Endothelial cell of umbilical vein (primary cell): ENCODE data around the gene TMEM38A. TPM values are rescaled to one million over a fixed set of nuclear protein-coding genes. Genes with fewer than 3 reads are reported as not detected.

Source experiments
- BruUV-seq: library from RNA; stranded (reverse); fragments of 400-500 nt; replicated peaks from 2 replicates; lab custom pipeline; 2021; lab: Mats Ljungman, UMichigan
- CTCF ChIA-PET: fragments of 300-600, 350-600 bp; sonication (Branson Sonifier 250); formaldehyde crosslinking; loops from one replicate; lab custom pipeline; 2021; ENCODE audit warnings: antibody characterized with exemption, inconsistent platforms; lab: Charles Lee
- POLR2A ChIA-PET: fragments of 300-600, 350-600 bp; sonication (Branson Sonifier 250); formaldehyde crosslinking; loops from one replicate; lab custom pipeline; 2021; ENCODE audit warnings: antibody characterized with exemption, inconsistent platforms; lab: Charles Lee
- DNase-seq: peaks from one replicate; pipeline ENCODE4 v3.0.0-alpha.2; 2011; ENCODE audit warnings: low read depth, low spot score
- FAIRE-seq: peaks from 2 replicates; lab custom pipeline; 2011; peaks lifted over from hg19 to GRCh38; lab: Jason Lieb, UNC
- H2AFZ ChIP-seq: 2 replicates; pipeline ENCODE4 v1.6.0; 2012; ENCODE audit warnings: low read depth, low read length, control low read depth, inconsistent platforms
- H3K27ac ChIP-seq: 2 replicates; pipeline ENCODE4 v1.5.1; 2011; ENCODE audit warnings: low read depth, mild to moderate bottlenecking, control low read depth, low read length, moderate library complexity; ENCODE audit not compliant: insufficient read depth
- H3K27me3 ChIP-seq, 2 experiments: 2 replicates each; pipeline versions ENCODE4 v1.6.0 to v1.6.1; 2011; ENCODE audit warnings: low read length in 2 of 2, mixed read lengths in 1 of 2; ENCODE audit not compliant: control insufficient read depth in 2 of 2, insufficient read depth in 2 of 2
- H3K36me3 ChIP-seq, 2 experiments: 2 replicates in 1 of 2; 3 replicates in 1 of 2; pipeline ENCODE4 v1.5.1; 2011; ENCODE audit warnings: low read length in 2 of 2, mild to moderate bottlenecking in 1 of 2, moderate library complexity in 1 of 2; ENCODE audit not compliant: control insufficient read depth in 2 of 2, insufficient read depth in 2 of 2; ENCODE audit errors: extremely low read depth in 1 of 2
- H3K4me1 ChIP-seq: 3 replicates; pipeline ENCODE4 v1.5.1; 2011; ENCODE audit warnings: mild to moderate bottlenecking, low read length; ENCODE audit not compliant: control insufficient read depth, insufficient read depth; ENCODE audit errors: extremely low read depth
- H3K4me2 ChIP-seq: 2 replicates; pipeline ENCODE4 v1.6.1; 2011; ENCODE audit warnings: low read length, control low read depth, mixed read lengths; ENCODE audit not compliant: insufficient read depth
- H3K4me3 ChIP-seq, 3 experiments: fragments of 200-600 bp in 1 of 3; sonication (generic), shearing (Covaris generic) in 1 of 3; replicated peaks in 1 of 3; 2 replicates each; pipeline ENCODE4 v1.5.1; 2011 to 2016; ENCODE audit warnings: control low read depth in 3 of 3, low read length in 3 of 3, mild to moderate bottlenecking in 2 of 3, inconsistent platforms in 1 of 3, low read depth in 1 of 3, moderate library complexity in 1 of 3; ENCODE audit not compliant: insufficient read depth in 1 of 3
- H3K79me2 ChIP-seq: 2 replicates; pipeline ENCODE4 v1.6.0; 2012; ENCODE audit warnings: low read length, inconsistent platforms; ENCODE audit not compliant: control insufficient read depth, insufficient read depth
- H3K9ac ChIP-seq: replicated peaks from 2 replicates; pipeline ENCODE3; 2011; ENCODE audit warnings: low read length, control low read depth; ENCODE audit not compliant: insufficient read depth; ENCODE audit errors: extremely low read depth
- H3K9me1 ChIP-seq: replicated peaks from 3 replicates; pipeline ENCODE4 v1.6.0; 2011; ENCODE audit warnings: mild to moderate bottlenecking, low read length; ENCODE audit not compliant: control insufficient read depth, insufficient read depth; ENCODE audit errors: extremely low read depth
- H3K9me3 ChIP-seq: replicated peaks from 2 replicates; pipeline ENCODE4 v1.5.1; 2012; ENCODE audit warnings: low read length, inconsistent platforms; ENCODE audit not compliant: control insufficient read depth, insufficient read depth
- H4K20me1 ChIP-seq: replicated peaks from 2 replicates; pipeline ENCODE3; 2011; ENCODE audit warnings: mild to moderate bottlenecking, low read length; ENCODE audit not compliant: control insufficient read depth, insufficient read depth; ENCODE audit errors: extremely low read depth
- CTCF ChIP-seq, 2 donors: IDR thresholded peaks; 1 replicate in 1 of 2; 2 replicates in 1 of 2; pipeline ENCODE4 v1.5.1; 2011; ENCODE audit warnings: low read length in 2 of 2, mild to moderate bottlenecking in 2 of 2, moderate library complexity in 2 of 2, control low read depth in 1 of 2, inconsistent platforms in 1 of 2, low read depth in 1 of 2; ENCODE audit not compliant: insufficient read depth in 1 of 2; ENCODE audit errors: extremely low read depth in 1 of 2
- EZH2 ChIP-seq: IDR thresholded peaks from 2 replicates; pipeline ENCODE4 v1.6.1; 2012; ENCODE audit warnings: borderline replicate concordance, low read depth, mild to moderate bottlenecking, moderate library complexity, low read length, inconsistent platforms; ENCODE audit not compliant: severe bottlenecking
- FOS ChIP-seq: IDR thresholded peaks from 2 replicates; pipeline ENCODE4 v1.6.1; 2011; ENCODE audit warnings: mild to moderate bottlenecking, low read length, moderate library complexity, borderline replicate concordance; ENCODE audit not compliant: insufficient read depth
- GATA2 ChIP-seq: IDR thresholded peaks from 2 replicates; pipeline ENCODE4 v1.7.0; 2011; ENCODE audit warnings: low read depth, mild to moderate bottlenecking, moderate library complexity, mixed read lengths, low read length; ENCODE audit not compliant: insufficient read length, insufficient read depth
- JUN ChIP-seq: IDR thresholded peaks from 2 replicates; pipeline ENCODE4 v1.6.1; 2011; ENCODE audit warnings: borderline replicate concordance, low read depth; ENCODE audit not compliant: insufficient read length, insufficient read depth
- MYC ChIP-seq: IDR thresholded peaks from one replicate; pipeline ENCODE4 v1.6.1; 2011; ENCODE audit warnings: mild to moderate bottlenecking, low read depth, low read length
- POLR2A ChIP-seq: IDR thresholded peaks from 2 replicates; pipeline ENCODE4 v1.6.1; 2012; ENCODE audit warnings: low read depth, mild to moderate bottlenecking, control low read depth, low read length
- POLR2AphosphoS5 ChIP-seq: IDR thresholded peaks from 2 replicates; pipeline ENCODE4 v1.6.1; 2012; ENCODE audit warnings: low read depth, mild to moderate bottlenecking, control low read depth, low read length, moderate library complexity; ENCODE audit not compliant: insufficient read depth
- dilution Hi-C: fragments of 300-500 bp; cut with MboI; formaldehyde crosslinking; loops from one replicate; pipeline ENCODE4 v1.15.0; 2019; ENCODE audit warnings: low sequenced_read_pairs; ENCODE audit not compliant: extremely low pct_ligation_motif_present
- intact Hi-C: fragments of 100-400 bp; cut with micrococcal nuclease; formaldehyde crosslinking; loops from one replicate; pipeline ENCODE4 v1.10.0; 2022
- polyA plus RNA-seq, 4 experiments: library from polyadenylated mRNA; depleted of rRNA in 3 of 4; stranded (reverse) in 3 of 4; unstranded in 1 of 4; fragments of >200 nt; gene quantifications; 2 replicates each; pipeline versions ENCODE4 v1.2.1 to v1.2.3, GENCODE V29; 2011 to 2012; ENCODE audit warnings: missing spikeins in 1 of 4
- total RNA-seq: library from RNA; stranded (reverse); gene quantifications from 2 replicates; pipeline ENCODE4 v1.2.3, GENCODE V29; 2021
- TF ChIP-seq, protein P1 (sequence below): IDR thresholded peaks from 2 replicates; pipeline ENCODE4 v1.6.1; 2011; ENCODE audit not compliant: insufficient read depth, insufficient read length

Gene TMEM38A
- total and polyA plus RNA-seq, 2 donors (not counting 3 experiments of a cell fraction or from before 2014, with no cell fraction given): 1.6 TPM

- ChIA-PET CTCF (no interaction called here), POLR2A (no interaction called here)
- Histone ChIP-seq H3K4me1 (no peaks in the 10 kb centered on the region), H3K9ac (no peak overlapping the region), H3K9me3 (no peaks in the 10 kb centered on the region), H3K27ac (no peak overlapping the region), H3K4me2 (no peak overlapping the region), H4K20me1 (no peaks in the 10 kb centered on the region), H3K27me3 (no peaks in the 10 kb centered on the region), H3K79me2 (no peaks in the 10 kb centered on the region), H3K9me1 (no peaks in the 10 kb centered on the region), H3K36me3 (no peaks in the 10 kb centered on the region), H2AFZ (no peak overlapping the region), H3K4me3 (no peak overlapping the region)
- intact Hi-C loops (no loop called here), dilution Hi-C loops (no loop called here)
- BruUV-seq: no TSS peak
- no peak for DNase-seq
- TF ChIP-seq POLR2AphosphoS5 (no peak), MYC (no peak), EZH2 (no peak), FOS (no peak), GATA2 (no peak), POLR2A (no peak), JUN (no peak), CTCF (IDR thresholded peaks at IDR 0.05; ENCODE audit: extremely low read depth in 1 of 2, insufficient read depth in 1 of 2, low read depth in 1 of 2, low read length in 2 of 2) (no peak)
- TF ChIP-seq, protein P1, sequence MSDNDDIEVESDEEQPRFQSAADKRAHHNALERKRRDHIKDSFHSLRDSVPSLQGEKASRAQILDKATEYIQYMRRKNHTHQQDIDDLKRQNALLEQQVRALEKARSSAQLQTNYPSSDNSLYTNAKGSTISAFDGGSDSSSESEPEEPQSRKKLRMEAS: no peak
- no peak for FAIRE-seq
Measured at GRCh38 chr19:16670291-16670690, 9.4 kb downstream of the TMEM38A start.
